ENCODE measurements around the gene TKTL1. TPM values are rescaled to one million over a fixed set of nuclear protein-coding genes. Genes with fewer than 3 reads are reported as not detected.

The TKTL1 gene
- total RNA-seq, 6 experiments from 2014 or later: 0.06 TPM; not detected in 5

GRCh38 chrX:154327038-154327820 is 31.6 kb downstream of the TKTL1 start:
- no peaks in the 10 kb centered on the region for H3K27me3 ChIP-seq
- no peak overlapping the region for H3K4me3 ChIP-seq
- H3K4me1 ChIP-seq: no peaks in the 10 kb centered on the region
- intact Hi-C loops (cut with DNase I): no loop called here
- peak in 3 of 4 donors; percentile 15 to 46 (median 34) for ATAC-seq
- no peaks in the 10 kb centered on the region for H3K9me3 ChIP-seq
- WGBS (ENCODE audit: insufficient coverage, low coverage, low lambda C conversion rate, missing lambda C conversion rate): 28% methylated on average over 7 of the region's 11 CpGs
- H3K27ac ChIP-seq: no peak overlapping the region
- no peak for DNase-seq
- TF ChIP-seq CTCF (IDR thresholded peaks at IDR 0.05): no peak
- no peak for TF ChIP-seq POLR2A (IDR thresholded peaks at IDR 0.05)
- H3K36me3 ChIP-seq: no peaks in the 10 kb centered on the region

- intact Hi-C loops (cut with DNase I): no loop called here
- TF ChIP-seq CTCF (IDR thresholded peaks at IDR 0.05) (no peak), POLR2A (IDR thresholded peaks at IDR 0.05) (no peak)
- H3K4me3 ChIP-seq: no peak overlapping the region
- H3K36me3 ChIP-seq: no peaks in the 10 kb centered on the region
- no CpG with 5 or more reads among the region's 5 CpGs for WGBS (ENCODE audit: insufficient coverage, low coverage, low lambda C conversion rate, missing lambda C conversion rate)
- H3K9me3 ChIP-seq: no peaks in the 10 kb centered on the region
- ATAC-seq (no peak), DNase-seq (peak in 1 of 3 donors; percentile 41)
- H3K4me1 ChIP-seq: no peaks in the 10 kb centered on the region
- H3K27me3 ChIP-seq: no peaks in the 10 kb centered on the region
- H3K27ac ChIP-seq: no peak overlapping the region
These were observed 33.1 kb downstream of the TKTL1 start for GRCh38 chrX:154328646-154329045.

- peak in 1 of 3 donors; percentile 19 for DNase-seq
These were observed 33.7 kb downstream of the TKTL1 start for GRCh38 chrX:154329294-154329693.

GRCh38 chrX:154332561-154332960 is 37.0 kb downstream of the TKTL1 start:
- ATAC-seq (peak in 1 of 4 donors; percentile 30), DNase-seq (peak in 1 of 3 donors; percentile 53)
- TF ChIP-seq POLR2A (IDR thresholded peaks at IDR 0.05): no peak
- TF ChIP-seq CTCF (IDR thresholded peaks at IDR 0.05): no peak
- H3K9me3 ChIP-seq: no peaks in the 10 kb centered on the region
- intact Hi-C loops (cut with DNase I): no loop called here
- no peaks in the 10 kb centered on the region for H3K4me1 ChIP-seq
- 85% methylated on average over 19 of the region's 29 CpGs for WGBS (ENCODE audit: insufficient coverage, low coverage, low lambda C conversion rate, missing lambda C conversion rate)
- no peaks in the 10 kb centered on the region for H3K36me3 ChIP-seq
- H3K4me3 ChIP-seq: no peak overlapping the region
- H3K27ac ChIP-seq: no peak overlapping the region
- H3K27me3 ChIP-seq: no peaks in the 10 kb centered on the region

More at GRCh38 chrX:154329294-154329693, 33.7 kb downstream of the TKTL1 start:
- Histone ChIP-seq H3K27ac (no peak overlapping the region), H3K36me3 (no peaks in the 10 kb centered on the region), H3K27me3 (no peaks in the 10 kb centered on the region), H3K4me1 (no peaks in the 10 kb centered on the region), H3K9me3 (no peaks in the 10 kb centered on the region), H3K4me3 (no peak overlapping the region)
- WGBS (ENCODE audit: insufficient coverage, low coverage, low lambda C conversion rate, missing lambda C conversion rate): 74% methylated on average over 8 of the region's 10 CpGs
- TF ChIP-seq POLR2A (IDR thresholded peaks at IDR 0.05) (no peak), CTCF (IDR thresholded peaks at IDR 0.05) (no peak)
- ATAC-seq: no peak
- intact Hi-C loops (cut with DNase I): no loop called here

Measured in right lobe of liver (tissue), 6 donors.